HEK293 (cell line): Measurements from ENCODE around the gene QDPR.

ENCODE experiments used
- CTCF ChIA-PET: fragments of 350-600 bp; formaldehyde crosslinking; extraction: SDS; loops from one replicate; lab custom pipeline; 2021; ENCODE audit warnings: antibody characterized with exemption; lab: Yijun Ruan, JAX
- POLR2A ChIA-PET: fragments of 300-600 bp; formaldehyde crosslinking; extraction: SDS; loops from one replicate; lab custom pipeline; 2020; ENCODE audit warnings: antibody characterized with exemption, inconsistent platforms; lab: Yijun Ruan, JAX
- H3K27ac ChIP-seq: fragments of 200-500 bp; sonication (Bioruptor generic); 2 replicates; pipeline ENCODE4 v1.5.1; 2014; ENCODE audit warnings: low read depth, low read length, control low read depth, inconsistent platforms; ENCODE audit errors: extremely low read depth
- H3K36me3 ChIP-seq, 2 experiments: fragments of 200-500 bp in 1 of 2; sonication (Bioruptor generic) in 1 of 2; 1 replicate in 1 of 2; 2 replicates in 1 of 2; pipeline ENCODE4 v1.5.1; 2014 to 2017; ENCODE audit warnings: inconsistent platforms in 2 of 2, low read length in 2 of 2; ENCODE audit not compliant: control insufficient read depth in 2 of 2, insufficient read depth in 1 of 2
- H3K4me1 ChIP-seq: fragments of 200-500 bp; sonication (Bioruptor generic); 2 replicates; pipeline ENCODE4 v1.5.1; 2014; ENCODE audit warnings: mild to moderate bottlenecking, low read length, inconsistent platforms; ENCODE audit not compliant: control insufficient read depth, insufficient read depth
- H3K4me3 ChIP-seq: 2 replicates; pipeline ENCODE4 v1.5.1; 2011; ENCODE audit warnings: low read depth, mild to moderate bottlenecking, control low read depth, low read length, moderate library complexity
- H3K9me3 ChIP-seq: fragments of 200-500 bp; sonication (Bioruptor generic); 2 replicates; pipeline ENCODE4 v1.5.1; 2014; ENCODE audit warnings: low read depth, low read length, inconsistent platforms; ENCODE audit not compliant: control insufficient read depth, insufficient read depth
- KLF9 ChIP-seq: fragments of 450-650 bp; formaldehyde crosslinking; IDR thresholded peaks from 2 replicates; pipeline ENCODE4 v1.5.1; 2016; ENCODE audit warnings: missing biosample characterization, missing genetic modification characterization, low read depth
- SCRT1 ChIP-seq: fragments of 450-650 bp; formaldehyde crosslinking; IDR thresholded peaks from 2 replicates; pipeline ENCODE4 v1.5.1; 2016; ENCODE audit warnings: missing biosample characterization, missing genetic modification characterization, borderline replicate concordance
- SP2 ChIP-seq: fragments of 450-650 bp; formaldehyde crosslinking; IDR thresholded peaks from 2 replicates; pipeline ENCODE4 v1.5.1; 2016; ENCODE audit warnings: missing biosample characterization, missing genetic modification characterization
- TCF7L2 ChIP-seq: IDR thresholded peaks from 2 replicates; pipeline ENCODE4 v1.6.1; 2011; ENCODE audit warnings: low read depth, mild to moderate bottlenecking, inconsistent platforms, low read length, moderate library complexity, borderline replicate concordance
- YY1 ChIP-seq: fragments of 450-650 bp; formaldehyde crosslinking; IDR thresholded peaks from 2 replicates; pipeline ENCODE4 v1.5.1; 2018; ENCODE audit warnings: missing biosample characterization, missing genetic modification characterization
- YY2 ChIP-seq: fragments of 450-650 bp; formaldehyde crosslinking; IDR thresholded peaks from 2 replicates; pipeline ENCODE4 v1.5.1; 2016; ENCODE audit warnings: missing biosample characterization, missing genetic modification characterization
- ZBTB1 ChIP-seq: fragments of 450-650 bp; formaldehyde crosslinking; IDR thresholded peaks from 2 replicates; pipeline ENCODE4 v1.5.1; 2016; ENCODE audit warnings: missing biosample characterization, missing genetic modification characterization
- ZFP3 ChIP-seq: fragments of 450-650 bp; formaldehyde crosslinking; IDR thresholded peaks from 2 replicates; pipeline ENCODE4 v1.5.1; 2016; ENCODE audit warnings: low read depth, missing biosample characterization, missing genetic modification characterization
- ZIC2 ChIP-seq: fragments of 450-650 bp; formaldehyde crosslinking; IDR thresholded peaks from 2 replicates; pipeline ENCODE4 v1.5.1; 2016; ENCODE audit warnings: missing biosample characterization, missing genetic modification characterization
- ZNF146 ChIP-seq: fragments of 450-650 bp; formaldehyde crosslinking; IDR thresholded peaks from 2 replicates; pipeline ENCODE4 v1.5.1; 2016; ENCODE audit warnings: missing biosample characterization, missing genetic modification characterization
- ZNF311 ChIP-seq: fragments of 450-650 bp; formaldehyde crosslinking; IDR thresholded peaks from 2 replicates; pipeline ENCODE4 v1.5.1; 2017; ENCODE audit warnings: missing biosample characterization, missing genetic modification characterization, borderline replicate concordance
- ZNF48 ChIP-seq: fragments of 450-650 bp; formaldehyde crosslinking; IDR thresholded peaks from 2 replicates; pipeline ENCODE4 v1.5.1; 2016; ENCODE audit warnings: missing biosample characterization, missing genetic modification characterization
- ZNF529 ChIP-seq: fragments of 450-650 bp; formaldehyde crosslinking; IDR thresholded peaks from 2 replicates; pipeline ENCODE4 v1.5.1; 2017; ENCODE audit warnings: missing genetic modification characterization, missing biosample characterization; ENCODE audit not compliant: insufficient replicate concordance
- ZNF530 ChIP-seq: fragments of 450-650 bp; formaldehyde crosslinking; IDR thresholded peaks from 2 replicates; pipeline ENCODE4 v1.5.1; 2016; ENCODE audit warnings: low read depth, missing biosample characterization, missing genetic modification characterization
- ZNF548 ChIP-seq: fragments of 450-650 bp; formaldehyde crosslinking; IDR thresholded peaks from 2 replicates; pipeline ENCODE4 v1.5.1; 2016; ENCODE audit warnings: missing biosample characterization, missing genetic modification characterization
- ZNF623 ChIP-seq: fragments of 450-650 bp; formaldehyde crosslinking; IDR thresholded peaks from 2 replicates; pipeline ENCODE4 v1.5.1; 2016; ENCODE audit warnings: missing biosample characterization, missing genetic modification characterization
- ZNF645 ChIP-seq: fragments of 450-650 bp; formaldehyde crosslinking; IDR thresholded peaks from 2 replicates; pipeline ENCODE4; 2016; ENCODE audit warnings: missing biosample characterization, missing genetic modification characterization
- ZNF692 ChIP-seq: fragments of 450-650 bp; formaldehyde crosslinking; IDR thresholded peaks from 2 replicates; pipeline ENCODE4 v1.5.1; 2016; ENCODE audit warnings: missing biosample characterization, missing genetic modification characterization
- ZNF76 ChIP-seq: fragments of 450-650 bp; formaldehyde crosslinking; IDR thresholded peaks from 2 replicates; pipeline ENCODE4; 2016; ENCODE audit warnings: low read depth, missing biosample characterization, missing genetic modification characterization, borderline replicate concordance
- ZSCAN18 ChIP-seq: fragments of 450-650 bp; formaldehyde crosslinking; IDR thresholded peaks from 2 replicates; pipeline ENCODE4 v1.5.1; 2016; ENCODE audit warnings: missing biosample characterization, missing genetic modification characterization
- TF ChIP-seq, protein P1 (sequence below): fragments of 450-650 bp; formaldehyde crosslinking; IDR thresholded peaks from 2 replicates; pipeline ENCODE4 v1.5.1; 2017; ENCODE audit warnings: missing biosample characterization, missing genetic modification characterization
- TF ChIP-seq, protein P2 (sequence below): fragments of 450-650 bp; formaldehyde crosslinking; IDR thresholded peaks from 2 replicates; pipeline ENCODE4 v1.5.1; 2016; ENCODE audit warnings: missing biosample characterization, missing genetic modification characterization
- TF ChIP-seq, protein P3 (sequence below): fragments of 450-650 bp; formaldehyde crosslinking; IDR thresholded peaks from 2 replicates; pipeline ENCODE4 v1.5.1; 2016; ENCODE audit warnings: missing biosample characterization, missing genetic modification characterization
- TF ChIP-seq, protein P4 (sequence below): fragments of 450-650 bp; formaldehyde crosslinking; IDR thresholded peaks from 2 replicates; pipeline ENCODE4 v1.5.1; 2016; ENCODE audit warnings: missing biosample characterization, missing genetic modification characterization

The QDPR gene

GRCh38 chr4:17489123-17489522 is 22.8 kb downstream of the QDPR start:
- peaks cover 0 to 46% of the 10 kb centered on the region in 2 experiments; a peak in 1 of 3 replicates for H3K36me3 ChIP-seq
- no peak overlapping the region for H3K27ac ChIP-seq
- H3K4me3 ChIP-seq, result no peak overlapping the region
- ChIA-PET POLR2A (no interaction called here), CTCF (interaction anchor here (0.6 kb wide), 1 partner anchor 422 kb away, joined by 3 read pairs; no protein-coding TSS in a partner anchor)
- no peaks in the 10 kb centered on the region for H3K4me1 ChIP-seq
- no peak for TF ChIP-seq SP2
- no peak for TF ChIP-seq YY1 (tag by site-specific recombination)
- no peak for TF ChIP-seq ZNF311 (tag by site-specific recombination)
- no peak for TF ChIP-seq ZNF692 (tag by site-specific recombination)
- TF ChIP-seq, protein P1, sequence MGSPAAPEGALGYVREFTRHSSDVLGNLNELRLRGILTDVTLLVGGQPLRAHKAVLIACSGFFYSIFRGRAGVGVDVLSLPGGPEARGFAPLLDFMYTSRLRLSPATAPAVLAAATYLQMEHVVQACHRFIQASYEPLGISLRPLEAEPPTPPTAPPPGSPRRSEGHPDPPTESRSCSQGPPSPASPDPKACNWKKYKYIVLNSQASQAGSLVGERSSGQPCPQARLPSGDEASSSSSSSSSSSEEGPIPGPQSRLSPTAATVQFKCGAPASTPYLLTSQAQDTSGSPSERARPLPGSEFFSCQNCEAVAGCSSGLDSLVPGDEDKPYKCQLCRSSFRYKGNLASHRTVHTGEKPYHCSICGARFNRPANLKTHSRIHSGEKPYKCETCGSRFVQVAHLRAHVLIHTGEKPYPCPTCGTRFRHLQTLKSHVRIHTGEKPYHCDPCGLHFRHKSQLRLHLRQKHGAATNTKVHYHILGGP (tag by site-specific recombination), result no peak
- no peak for TF ChIP-seq ZNF623 (tag by site-specific recombination)
- no peak for TF ChIP-seq ZFP3 (tag by site-specific recombination)
- no peak for TF ChIP-seq KLF9 (tag by site-specific recombination)
- TF ChIP-seq, protein P2, sequence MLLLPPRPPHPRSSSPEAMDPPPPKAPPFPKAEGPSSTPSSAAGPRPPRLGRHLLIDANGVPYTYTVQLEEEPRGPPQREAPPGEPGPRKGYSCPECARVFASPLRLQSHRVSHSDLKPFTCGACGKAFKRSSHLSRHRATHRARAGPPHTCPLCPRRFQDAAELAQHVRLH, result no peak
- no peak for TF ChIP-seq ZBTB1 (tag by site-specific recombination)
- no peak for TF ChIP-seq ZSCAN18
- no peak for TF ChIP-seq ZIC2 (tag by site-specific recombination)
- no peak for TF ChIP-seq ZNF48 (tag by site-specific recombination)
- TF ChIP-seq ZNF548 (tag by site-specific recombination), result no peak
- TF ChIP-seq YY2 (tag by site-specific recombination), result no peak
- TF ChIP-seq TCF7L2, result no peak
- TF ChIP-seq, protein P3, sequence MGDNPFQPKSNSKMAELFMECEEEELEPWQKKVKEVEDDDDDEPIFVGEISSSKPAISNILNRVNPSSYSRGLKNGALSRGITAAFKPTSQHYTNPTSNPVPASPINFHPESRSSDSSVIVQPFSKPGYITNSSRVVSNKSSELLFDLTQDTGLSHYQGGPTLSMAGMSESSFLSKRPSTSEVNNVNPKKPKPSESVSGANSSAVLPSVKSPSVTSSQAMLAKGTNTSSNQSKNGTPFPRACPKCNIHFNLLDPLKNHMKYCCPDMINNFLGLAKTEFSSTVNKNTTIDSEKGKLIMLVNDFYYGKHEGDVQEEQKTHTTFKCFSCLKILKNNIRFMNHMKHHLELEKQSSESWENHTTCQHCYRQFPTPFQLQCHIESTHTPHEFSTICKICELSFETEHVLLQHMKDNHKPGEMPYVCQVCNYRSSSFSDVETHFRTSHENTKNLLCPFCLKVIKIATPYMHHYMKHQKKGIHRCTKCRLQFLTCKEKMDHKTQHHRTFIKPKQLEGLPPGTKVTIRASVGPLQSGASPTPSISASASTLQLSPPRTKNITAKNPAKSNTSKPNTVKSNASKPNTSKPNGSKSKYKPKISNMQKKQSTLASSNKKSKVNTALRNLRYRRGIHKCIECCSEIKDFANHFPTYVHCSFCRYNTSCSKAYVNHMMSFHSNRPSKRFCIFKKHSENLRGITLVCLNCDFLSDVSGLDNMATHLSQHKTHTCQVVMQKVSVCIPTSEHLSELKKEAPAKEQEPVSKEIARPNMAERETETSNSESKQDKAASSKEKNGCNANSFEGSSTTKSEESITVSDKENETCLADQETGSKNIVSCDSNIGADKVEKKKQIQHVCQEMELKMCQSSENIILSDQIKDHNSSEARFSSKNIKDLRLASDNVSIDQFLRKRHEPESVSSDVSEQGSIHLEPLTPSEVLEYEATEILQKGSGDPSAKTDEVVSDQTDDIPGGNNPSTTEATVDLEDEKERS (tag by site-specific recombination), result no peak
- TF ChIP-seq ZNF529 (tag by site-specific recombination), result no peak
- no peak for TF ChIP-seq ZNF76 (tag by site-specific recombination)
- TF ChIP-seq, all 188 proteins: peak for 0
- H3K9me3 ChIP-seq, result no peaks in the 10 kb centered on the region

- CTCF ChIA-PET, result no interaction called here
- POLR2A ChIA-PET, result no interaction called here
- no peaks in the 10 kb centered on the region for H3K4me1 ChIP-seq
- TF ChIP-seq ZNF645 (no peak), ZNF530 (tag by site-specific recombination) (no peak), ZNF146 (tag by site-specific recombination) (no peak), SCRT1 (tag by site-specific recombination) (no peak)
- TF ChIP-seq, protein P4, sequence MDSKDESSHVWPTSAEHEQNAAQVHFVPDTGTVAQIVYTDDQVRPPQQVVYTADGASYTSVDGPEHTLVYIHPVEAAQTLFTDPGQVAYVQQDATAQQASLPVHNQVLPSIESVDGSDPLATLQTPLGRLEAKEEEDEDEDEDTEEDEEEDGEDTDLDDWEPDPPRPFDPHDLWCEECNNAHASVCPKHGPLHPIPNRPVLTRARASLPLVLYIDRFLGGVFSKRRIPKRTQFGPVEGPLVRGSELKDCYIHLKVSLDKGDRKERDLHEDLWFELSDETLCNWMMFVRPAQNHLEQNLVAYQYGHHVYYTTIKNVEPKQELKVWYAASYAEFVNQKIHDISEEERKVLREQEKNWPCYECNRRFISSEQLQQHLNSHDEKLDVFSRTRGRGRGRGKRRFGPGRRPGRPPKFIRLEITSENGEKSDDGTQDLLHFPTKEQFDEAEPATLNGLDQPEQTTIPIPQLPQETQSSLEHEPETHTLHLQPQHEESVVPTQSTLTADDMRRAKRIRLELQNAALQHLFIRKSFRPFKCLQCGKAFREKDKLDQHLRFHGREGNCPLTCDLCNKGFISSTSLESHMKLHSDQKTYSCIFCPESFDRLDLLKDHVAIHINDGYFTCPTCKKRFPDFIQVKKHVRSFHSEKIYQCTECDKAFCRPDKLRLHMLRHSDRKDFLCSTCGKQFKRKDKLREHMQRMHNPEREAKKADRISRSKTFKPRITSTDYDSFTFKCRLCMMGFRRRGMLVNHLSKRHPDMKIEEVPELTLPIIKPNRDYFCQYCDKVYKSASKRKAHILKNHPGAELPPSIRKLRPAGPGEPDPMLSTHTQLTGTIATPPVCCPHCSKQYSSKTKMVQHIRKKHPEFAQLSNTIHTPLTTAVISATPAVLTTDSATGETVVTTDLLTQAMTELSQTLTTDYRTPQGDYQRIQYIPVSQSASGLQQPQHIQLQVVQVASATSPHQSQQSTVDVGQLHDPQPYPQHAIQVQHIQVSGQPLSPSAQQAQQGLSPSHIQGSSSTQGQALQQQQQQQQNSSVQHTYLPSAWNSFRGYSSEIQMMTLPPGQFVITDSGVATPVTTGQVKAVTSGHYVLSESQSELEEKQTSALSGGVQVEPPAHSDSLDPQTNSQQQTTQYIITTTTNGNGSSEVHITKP (tag by site-specific recombination), result no peak
Measured at GRCh38 chr4:17482716-17483115, 29.2 kb downstream of the QDPR start.

More at GRCh38 chr4:17482716-17483115, 29.2 kb downstream of the QDPR start:
- H3K9me3 ChIP-seq, result no peaks in the 10 kb centered on the region
- H3K27ac ChIP-seq, result no peak overlapping the region
- H3K4me3 ChIP-seq, result no peak overlapping the region
- H3K36me3 ChIP-seq, result peaks cover 0 to 10% of the 10 kb centered on the region in 2 experiments; a peak in 1 of 3 replicates
